Kidney epithelial cell (primary cell): Measurements from ENCODE around the gene MINK1. TPM values are rescaled to one million over a fixed set of nuclear protein-coding genes. Genes with fewer than 3 reads are reported as not detected.

Source experiments
- DNase-seq: peaks from one replicate; pipeline ENCODE4 v3.0.0-alpha.2; 2010; ENCODE audit warnings: low read depth
- H3K27me3 ChIP-seq: 2 replicates; pipeline ENCODE4 v1.6.0; 2011; ENCODE audit warnings: low read length; ENCODE audit not compliant: control insufficient read depth, insufficient read depth
- H3K36me3 ChIP-seq: 2 replicates; pipeline ENCODE4 v1.5.1; 2011; ENCODE audit warnings: low read length; ENCODE audit not compliant: control insufficient read depth, insufficient read depth
- H3K4me3 ChIP-seq: 2 replicates; pipeline ENCODE4 v1.5.1; 2011; ENCODE audit warnings: low read depth, mild to moderate bottlenecking, control low read depth, low read length
- total RNA-seq: library from RNA; depleted of rRNA; stranded (reverse); fragments of >200 nt; gene quantifications from 2 replicates; pipeline ENCODE4 v1.2.3, GENCODE V29; 2015
- TF ChIP-seq, protein P1 (sequence below): IDR thresholded peaks from 2 replicates; pipeline ENCODE4 v1.5.1; 2011; ENCODE audit warnings: mild to moderate bottlenecking, moderate library complexity, low read length, control low read depth, inconsistent platforms; ENCODE audit not compliant: insufficient read depth, poor library complexity, severe bottlenecking

MINK1 gene
- total RNA-seq, 1 donor from 2014 or later: 36.1 TPM

DNA sequence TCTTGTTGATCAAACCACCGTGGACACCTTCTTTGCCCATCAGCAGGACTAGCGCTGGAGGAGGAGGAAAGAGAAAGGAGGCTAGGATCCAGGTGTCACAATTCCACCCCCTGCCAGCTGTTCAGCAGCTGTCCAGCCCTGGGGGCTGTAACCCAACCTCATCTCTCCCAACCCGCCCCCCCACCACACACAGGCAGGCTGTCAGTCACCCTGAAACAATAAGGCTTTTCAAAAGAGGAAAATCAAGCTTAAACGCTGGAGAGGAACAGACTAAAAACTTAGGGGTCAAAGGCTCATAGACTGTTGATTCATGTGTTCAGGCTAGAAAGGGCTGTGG is 112.8 kb downstream of the MINK1 start:
- peak overlapping the region; percentile 91 for H3K4me3 ChIP-seq
- TF ChIP-seq, protein P1, sequence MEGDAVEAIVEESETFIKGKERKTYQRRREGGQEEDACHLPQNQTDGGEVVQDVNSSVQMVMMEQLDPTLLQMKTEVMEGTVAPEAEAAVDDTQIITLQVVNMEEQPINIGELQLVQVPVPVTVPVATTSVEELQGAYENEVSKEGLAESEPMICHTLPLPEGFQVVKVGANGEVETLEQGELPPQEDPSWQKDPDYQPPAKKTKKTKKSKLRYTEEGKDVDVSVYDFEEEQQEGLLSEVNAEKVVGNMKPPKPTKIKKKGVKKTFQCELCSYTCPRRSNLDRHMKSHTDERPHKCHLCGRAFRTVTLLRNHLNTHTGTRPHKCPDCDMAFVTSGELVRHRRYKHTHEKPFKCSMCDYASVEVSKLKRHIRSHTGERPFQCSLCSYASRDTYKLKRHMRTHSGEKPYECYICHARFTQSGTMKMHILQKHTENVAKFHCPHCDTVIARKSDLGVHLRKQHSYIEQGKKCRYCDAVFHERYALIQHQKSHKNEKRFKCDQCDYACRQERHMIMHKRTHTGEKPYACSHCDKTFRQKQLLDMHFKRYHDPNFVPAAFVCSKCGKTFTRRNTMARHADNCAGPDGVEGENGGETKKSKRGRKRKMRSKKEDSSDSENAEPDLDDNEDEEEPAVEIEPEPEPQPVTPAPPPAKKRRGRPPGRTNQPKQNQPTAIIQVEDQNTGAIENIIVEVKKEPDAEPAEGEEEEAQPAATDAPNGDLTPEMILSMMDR: no peak
- H3K36me3 ChIP-seq: peaks cover 1% of the 10 kb centered on the region
- DNase-seq: no peak
- no peaks in the 10 kb centered on the region for H3K27me3 ChIP-seq

DNA sequence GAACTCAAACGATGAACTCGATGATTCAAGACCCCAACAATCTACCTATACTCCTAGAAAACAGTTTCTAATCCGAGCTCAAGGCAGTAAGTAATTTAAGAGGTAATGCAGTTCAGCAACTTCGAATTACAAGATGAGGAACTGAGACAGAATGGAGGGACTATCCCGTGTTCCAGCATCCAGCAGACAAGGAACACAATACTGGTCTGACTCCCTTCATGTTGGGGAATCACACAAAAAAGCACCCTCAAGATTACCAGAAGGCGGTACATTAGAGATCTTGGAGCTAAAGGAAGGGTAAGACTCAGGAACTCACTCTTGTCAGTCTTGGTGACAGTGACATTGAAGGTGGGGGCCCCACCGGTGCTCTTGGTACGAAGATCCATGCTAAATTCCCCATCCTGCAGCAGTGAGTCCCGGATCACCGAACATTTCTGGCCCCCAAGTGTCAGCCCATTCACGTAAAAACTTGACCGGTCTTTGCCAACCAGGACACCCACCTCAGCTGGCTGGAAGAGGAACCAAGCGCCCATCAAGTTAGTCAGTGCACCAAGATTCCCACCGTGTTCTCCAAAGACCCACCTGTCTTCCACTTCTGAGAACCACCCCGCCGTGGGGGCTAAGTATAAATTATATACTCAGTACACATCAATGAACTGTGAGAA is 113.3 kb downstream of the MINK1 start:
- TF ChIP-seq, protein P1: no peak
- no peaks in the 10 kb centered on the region for H3K27me3 ChIP-seq
- peaks cover 1% of the 10 kb centered on the region for H3K36me3 ChIP-seq
- peak overlapping the region; percentile 91 for H3K4me3 ChIP-seq
- DNase-seq: no peak

DNA sequence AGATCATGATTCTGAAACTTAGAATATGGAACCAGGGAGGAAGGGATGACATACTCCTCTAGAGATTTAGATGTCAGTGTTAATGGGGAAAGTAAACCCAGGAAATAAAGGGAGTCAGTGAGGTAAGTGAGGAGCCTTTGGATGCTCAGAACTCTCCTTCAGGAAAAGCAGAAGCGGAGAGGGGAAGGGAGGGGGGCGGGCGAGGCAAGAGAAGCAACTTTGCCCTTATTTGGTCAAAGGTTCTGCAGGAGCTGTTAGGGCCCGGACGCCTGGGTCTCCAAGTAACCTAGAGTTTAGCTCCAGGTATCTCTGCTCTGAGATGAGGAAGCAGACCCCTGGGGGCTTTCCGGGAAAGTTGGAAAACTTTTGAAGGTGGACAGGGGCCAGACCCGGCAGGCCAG is 113.9 kb downstream of the MINK1 start:
- TF ChIP-seq, protein P1: no peak
- Histone ChIP-seq H3K36me3 (peaks cover 1% of the 10 kb centered on the region), H3K27me3 (no peaks in the 10 kb centered on the region), H3K4me3 (peak overlapping the region; percentile 91)
- no peak for DNase-seq

Other genes starting within 250 kb of the MINK1 start
- 0.14 and 0.46 TPM in 2 replicates for gene SMTNL2, start 248.8 kb upstream of the MINK1 start, total RNA-seq
- not detected in 2 replicates for gene ALOX15, start 191.7 kb upstream of the MINK1 start, total RNA-seq
- gene PELP1, start 129.2 kb upstream of the MINK1 start, total RNA-seq: 33.8 and 46.2 TPM in 2 replicates
- gene ARRB2, start 122.7 kb upstream of the MINK1 start, total RNA-seq: 5.8 and 6.8 TPM in 2 replicates
- gene MED11, start 101.9 kb upstream of the MINK1 start, total RNA-seq: 19.1 and 23.6 TPM in 2 replicates
- 1.4 and 2.9 TPM in 2 replicates for gene ZMYND15, start 93.5 kb upstream of the MINK1 start, total RNA-seq
- gene CXCL16, start 93.4 kb upstream of the MINK1 start, total RNA-seq: 96.1 and 106 TPM in 2 replicates
- not detected in 2 replicates for gene TM4SF5, start 61.5 kb upstream of the MINK1 start, total RNA-seq
- not detected in 2 replicates for gene VMO1, start 47.0 kb upstream of the MINK1 start, total RNA-seq
- gene GLTPD2, start 44.4 kb upstream of the MINK1 start, total RNA-seq: not detected in 2 replicates
- 208 and 257 TPM in 2 replicates for gene PSMB6, start 37.2 kb upstream of the MINK1 start, total RNA-seq
- gene PLD2, start 26.2 kb upstream of the MINK1 start, total RNA-seq: 17.4 and 28.6 TPM in 2 replicates
- 2.3 and 4.4 TPM in 2 replicates for gene C17orf107, start 66.2 kb downstream of the MINK1 start, total RNA-seq
- gene CHRNE, start 69.8 kb downstream of the MINK1 start, total RNA-seq: 2.0 and 2.7 TPM in 2 replicates
- gene GP1BA, start 98.9 kb downstream of the MINK1 start, total RNA-seq: not detected in 2 replicates
- 37.2 and 44.7 TPM in 2 replicates for gene SLC25A11, start 106.7 kb downstream of the MINK1 start, total RNA-seq
- gene RNF167, start 106.9 kb downstream of the MINK1 start, total RNA-seq: 44.1 and 66.0 TPM in 2 replicates
- gene PFN1, start 115.2 kb downstream of the MINK1 start, total RNA-seq: 1,484 and 2,015 TPM in 2 replicates
- 3.5 and 5.8 TPM in 2 replicates for gene ENO3, start 117.8 kb downstream of the MINK1 start, total RNA-seq
- 74.6 and 88.7 TPM in 2 replicates for gene SPAG7, start 134.5 kb downstream of the MINK1 start, total RNA-seq
- gene CAMTA2, start 154.3 kb downstream of the MINK1 start, total RNA-seq: 47.7 and 50.7 TPM in 2 replicates
- gene INCA1, start 164.2 kb downstream of the MINK1 start, total RNA-seq: 0.41 and 2.2 TPM in 2 replicates
- 87.1 and 97.6 TPM in 2 replicates for gene KIF1C, start 164.6 kb downstream of the MINK1 start, total RNA-seq
- 0.17 and 0.62 TPM in 2 replicates for gene SLC52A1, start 202.1 kb downstream of the MINK1 start, total RNA-seq
- gene ZFP3, start 245.1 kb downstream of the MINK1 start, total RNA-seq: 4.4 and 4.8 TPM in 2 replicates